Loucy (cell line): Measurements from ENCODE around the gene GRB2.
"Not testable (repeated sequence)": the region's sequence is repeated elsewhere in the genome, so short reads cannot be mapped to it uniquely, and the experiment has no call there.

Source experiments
- H2AFZ ChIP-seq: fragments of 200-600 bp; sonication (generic); 2 replicates; pipeline ENCODE4 v1.6.0; 2016; ENCODE audit warnings: antibody characterized with exemption, mild to moderate bottlenecking, low read length, moderate library complexity
- H3F3A ChIP-seq: fragments of 200-600 bp; 2 replicates; pipeline ENCODE4 v1.6.0; 2016; ENCODE audit warnings: antibody characterized with exemption, low read depth, mild to moderate bottlenecking
- H3K27me3 ChIP-seq: fragments of 200-600 bp; sonication (generic); 2 replicates; pipeline ENCODE4 v1.6.1; 2014; ENCODE audit warnings: low read length, mild to moderate bottlenecking; ENCODE audit not compliant: insufficient read depth, poor library complexity, severe bottlenecking
- H3K36me3 ChIP-seq: fragments of 200-600 bp; sonication (generic); 2 replicates; pipeline ENCODE4 v1.6.1; 2016; ENCODE audit warnings: low read length; ENCODE audit not compliant: insufficient read depth
- H3K4me1 ChIP-seq: fragments of 200-600 bp; sonication (generic); 2 replicates; pipeline ENCODE4 v1.5.1; 2014; ENCODE audit warnings: low read length, mild to moderate bottlenecking; ENCODE audit not compliant: insufficient read depth, poor library complexity, severe bottlenecking
- H3K4me2 ChIP-seq: fragments of 200-600 bp; sonication (generic); 2 replicates; pipeline ENCODE4 v1.6.0; 2014; ENCODE audit warnings: antibody characterized with exemption, low read length, low read depth, mild to moderate bottlenecking; ENCODE audit not compliant: poor library complexity, severe bottlenecking
- H3K4me3 ChIP-seq: fragments of 200-600 bp; sonication (generic); 2 replicates; pipeline ENCODE4 v1.5.1; 2014; ENCODE audit warnings: low read length, mild to moderate bottlenecking, mixed read lengths; ENCODE audit not compliant: poor library complexity, severe bottlenecking
- H3K79me2 ChIP-seq: fragments of 200-600 bp; sonication (generic); 2 replicates; pipeline ENCODE4 v1.6.1; 2014; ENCODE audit warnings: low read length; ENCODE audit not compliant: insufficient read depth
- H3K9ac ChIP-seq: fragments of 200-600 bp; sonication (generic); 2 replicates; pipeline ENCODE4 v1.6.0; 2014; ENCODE audit warnings: mild to moderate bottlenecking, low read depth, low read length, moderate library complexity; ENCODE audit not compliant: poor library complexity, severe bottlenecking
- H3K9me2 ChIP-seq: fragments of 200-600 bp; sonication (generic); replicated peaks from 2 replicates; pipeline ENCODE4 v1.6.1; 2016; ENCODE audit warnings: low read depth, low read length, mixed read lengths
- H3K9me3 ChIP-seq: fragments of 200-600 bp; sonication (generic); 2 replicates; pipeline ENCODE4 v1.6.1; 2014; ENCODE audit warnings: mild to moderate bottlenecking, antibody characterized with exemption, low read length, low read depth; ENCODE audit not compliant: insufficient read depth
- H4K20me1 ChIP-seq: fragments of 200-600 bp; sonication (generic); 2 replicates; pipeline ENCODE4 v1.6.0; 2014; ENCODE audit warnings: antibody characterized with exemption, low read length, mild to moderate bottlenecking; ENCODE audit not compliant: insufficient read depth, poor library complexity, severe bottlenecking
- EZH2phosphoT487 ChIP-seq: fragments of 200-600 bp; IDR thresholded peaks from 2 replicates; pipeline ENCODE4 v1.6.1; 2018; ENCODE audit warnings: antibody characterized with exemption, mild to moderate bottlenecking, moderate library complexity, borderline replicate concordance
- TF ChIP-seq, protein P1 (sequence below): fragments of 200-600 bp; sonication (generic); conservative IDR thresholded peaks from 2 replicates; pipeline ENCODE4 v1.5.1; 2014; ENCODE audit warnings: mild to moderate bottlenecking, antibody characterized with exemption, low read length

GRB2 gene

DNA sequence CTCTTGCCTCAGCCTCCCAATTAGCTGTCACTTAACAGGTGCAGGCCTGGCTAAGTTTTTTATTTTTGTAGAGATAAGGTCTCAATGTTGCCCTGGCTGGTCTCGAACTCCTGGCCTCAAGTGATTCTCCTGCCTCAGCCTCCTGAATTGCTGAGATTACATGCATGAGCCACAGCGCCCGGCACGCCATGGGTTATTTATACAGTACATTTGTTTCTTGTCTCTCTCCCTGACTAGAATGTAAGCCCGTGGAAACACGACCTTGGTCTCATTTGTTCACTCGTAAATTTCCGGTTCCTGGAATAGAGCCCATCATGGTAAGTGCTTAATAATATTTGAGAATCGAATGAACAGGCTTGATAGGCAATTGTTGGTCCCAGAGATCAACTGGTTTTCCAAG lies 118.3 kb downstream of the GRB2 start:
- Histone ChIP-seq H3K27me3 (no peaks in the 10 kb centered on the region), H2AFZ (no peak overlapping the region), H3K36me3 (peaks cover 5% of the 10 kb centered on the region; the same call in 1 of the 2 replicates), H4K20me1 (no peaks in the 10 kb centered on the region), H3K9me3 (no peaks in the 10 kb centered on the region), H3K4me3 (no peak overlapping the region), H3F3A (0 out of 2 replicates have a peak, but pooled peaks cover 4% of the 10 kb centered on the region), H3K9me2 (no peaks in the 10 kb centered on the region), H3K4me1 (peaks cover 10% of the 10 kb centered on the region), H3K4me2 (peak overlapping the region; percentile 35), H3K9ac (no peak overlapping the region), H3K79me2 (peaks cover 20% of the 10 kb centered on the region; the same call in 1 of the 2 replicates)
- TF ChIP-seq, protein P1, sequence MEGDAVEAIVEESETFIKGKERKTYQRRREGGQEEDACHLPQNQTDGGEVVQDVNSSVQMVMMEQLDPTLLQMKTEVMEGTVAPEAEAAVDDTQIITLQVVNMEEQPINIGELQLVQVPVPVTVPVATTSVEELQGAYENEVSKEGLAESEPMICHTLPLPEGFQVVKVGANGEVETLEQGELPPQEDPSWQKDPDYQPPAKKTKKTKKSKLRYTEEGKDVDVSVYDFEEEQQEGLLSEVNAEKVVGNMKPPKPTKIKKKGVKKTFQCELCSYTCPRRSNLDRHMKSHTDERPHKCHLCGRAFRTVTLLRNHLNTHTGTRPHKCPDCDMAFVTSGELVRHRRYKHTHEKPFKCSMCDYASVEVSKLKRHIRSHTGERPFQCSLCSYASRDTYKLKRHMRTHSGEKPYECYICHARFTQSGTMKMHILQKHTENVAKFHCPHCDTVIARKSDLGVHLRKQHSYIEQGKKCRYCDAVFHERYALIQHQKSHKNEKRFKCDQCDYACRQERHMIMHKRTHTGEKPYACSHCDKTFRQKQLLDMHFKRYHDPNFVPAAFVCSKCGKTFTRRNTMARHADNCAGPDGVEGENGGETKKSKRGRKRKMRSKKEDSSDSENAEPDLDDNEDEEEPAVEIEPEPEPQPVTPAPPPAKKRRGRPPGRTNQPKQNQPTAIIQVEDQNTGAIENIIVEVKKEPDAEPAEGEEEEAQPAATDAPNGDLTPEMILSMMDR: no peak
- TF ChIP-seq EZH2phosphoT487: no peak

DNA sequence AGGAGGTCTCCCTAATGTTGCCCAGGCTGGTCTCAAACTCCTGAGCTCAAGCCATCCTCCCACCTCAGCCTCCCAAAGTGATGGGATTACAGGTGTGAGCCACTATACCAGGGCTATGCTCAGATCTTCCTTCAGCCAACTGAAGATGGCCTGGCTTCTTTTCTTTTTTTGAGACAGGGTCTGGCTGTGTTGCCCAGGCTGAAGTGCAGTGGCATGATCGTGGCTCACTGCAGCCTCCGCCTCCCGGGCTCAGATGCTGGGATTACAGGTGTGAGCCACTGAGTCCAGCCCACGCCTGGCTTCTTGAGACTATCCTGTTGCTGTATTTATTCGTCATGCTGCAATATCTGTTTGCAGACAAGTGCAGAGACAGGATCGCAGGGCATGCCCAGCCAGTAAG lies 120.4 kb downstream of the GRB2 start:
- no peak overlapping the region for H3K4me3 ChIP-seq
- no peak overlapping the region for H3K9ac ChIP-seq
- TF ChIP-seq, protein P1: no peak
- TF ChIP-seq EZH2phosphoT487: no peak
- no peaks in the 10 kb centered on the region for H4K20me1 ChIP-seq
- H3K4me2 ChIP-seq: no peak overlapping the region
- no peaks in the 10 kb centered on the region for H3K27me3 ChIP-seq
- H3F3A ChIP-seq: 0 out of 2 replicates have a peak, but pooled peaks cover 4% of the 10 kb centered on the region
- peaks cover 5% of the 10 kb centered on the region; the same call in 1 of the 2 replicates for H3K36me3 ChIP-seq
- H3K79me2 ChIP-seq: peaks cover 20% of the 10 kb centered on the region; the same call in 1 of the 2 replicates
- H3K9me3 ChIP-seq: no peaks in the 10 kb centered on the region
- H3K4me1 ChIP-seq: peaks cover 10% of the 10 kb centered on the region
- no peaks in the 10 kb centered on the region for H3K9me2 ChIP-seq
- no peak overlapping the region for H2AFZ ChIP-seq

DNA sequence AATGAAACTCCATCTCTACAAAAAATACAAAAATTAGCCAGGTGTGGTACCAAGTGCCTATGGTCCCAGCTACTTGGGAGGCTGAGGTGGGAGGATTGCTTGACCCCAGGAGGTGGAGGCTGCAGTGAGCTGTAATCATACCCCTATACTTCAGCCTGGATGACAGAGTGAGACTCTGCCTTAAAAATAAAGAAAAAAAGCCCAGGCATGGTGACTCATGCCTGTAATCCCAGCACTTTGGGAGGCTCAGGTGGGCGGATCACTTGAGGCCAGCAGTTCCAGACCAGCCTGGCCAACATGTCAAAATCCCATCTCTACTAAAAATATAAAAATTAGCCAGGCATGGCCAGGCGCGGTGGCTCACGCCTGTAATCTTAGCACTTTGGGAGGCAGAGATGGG lies 125.3 kb downstream of the GRB2 start:
- not testable (repeated sequence) for H3K4me2 ChIP-seq, H3K9me3 ChIP-seq, H3F3A ChIP-seq, H3K36me3 ChIP-seq, H3K27me3 ChIP-seq, H3K4me1 ChIP-seq, H3K79me2 ChIP-seq, H2AFZ ChIP-seq, H3K4me3 ChIP-seq, H3K9me2 ChIP-seq, H3K9ac ChIP-seq, H4K20me1 ChIP-seq

DNA sequence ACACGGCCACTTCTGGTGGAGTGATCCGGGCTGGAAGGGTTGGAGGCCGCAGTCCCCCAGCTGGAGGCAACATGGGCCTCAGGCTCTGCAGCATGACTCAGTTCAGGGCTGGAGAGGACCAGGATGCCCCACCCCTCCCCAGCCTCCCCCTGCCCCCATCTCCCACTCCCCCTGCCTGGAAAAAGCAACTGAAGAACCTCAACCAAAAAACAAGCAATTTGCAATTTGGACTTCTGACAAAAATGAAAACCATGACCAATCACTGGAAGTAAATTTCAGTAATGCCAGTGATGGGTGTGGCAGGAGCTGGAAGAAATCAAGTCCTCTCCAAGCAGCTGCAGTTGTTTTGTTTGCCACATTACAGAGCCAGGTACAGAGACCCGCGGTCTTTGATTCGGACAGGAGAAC lies 127.8 kb downstream of the GRB2 start:
- no peak overlapping the region for H3K4me3 ChIP-seq
- H4K20me1 ChIP-seq: no peaks in the 10 kb centered on the region
- H3K79me2 ChIP-seq: peaks cover 6% of the 10 kb centered on the region; the same call in 1 of the 2 replicates
- peaks cover 6% of the 10 kb centered on the region for H3K4me1 ChIP-seq
- H3K27me3 ChIP-seq: no peaks in the 10 kb centered on the region
- no peaks in the 10 kb centered on the region for H3F3A ChIP-seq
- H3K36me3 ChIP-seq: peaks cover 3% of the 10 kb centered on the region; the same call in 1 of the 2 replicates
- no peaks in the 10 kb centered on the region for H3K9me2 ChIP-seq
- no peak overlapping the region for H3K9ac ChIP-seq
- H3K9me3 ChIP-seq: no peaks in the 10 kb centered on the region
- H3K4me2 ChIP-seq: no peak overlapping the region
- H2AFZ ChIP-seq: no peak overlapping the region
- no peak for TF ChIP-seq EZH2phosphoT487
- TF ChIP-seq, protein P1: no peak
